K562 (cell line): Measurements from ENCODE around the gene DDX5. TPM values are rescaled to one million over a fixed set of nuclear protein-coding genes. Genes with fewer than 3 reads are reported as not detected.

Source experiments
- ASH1L ChIP-seq: fragments of 450-650 bp; IDR thresholded peaks from 2 replicates; pipeline ENCODE4 v1.6.1; 2018; ENCODE audit warnings: borderline replicate concordance, mild to moderate bottlenecking, low read depth; ENCODE audit not compliant: partially characterized antibody
- DIDO1 ChIP-seq: fragments of 450-650 bp; IDR thresholded peaks from 2 replicates; pipeline ENCODE4 v1.6.1; 2016; ENCODE audit warnings: low read depth, missing biosample characterization, missing genetic modification characterization
- HNRNPLL ChIP-seq: fragments of 200-400 bp; formaldehyde crosslinking; IDR thresholded peaks from 2 replicates; pipeline ENCODE4 v1.6.1; 2017; ENCODE audit warnings: low read length, low read depth, mild to moderate bottlenecking; ENCODE audit not compliant: poor library complexity, severe bottlenecking
- MCM3 ChIP-seq: fragments of 450-650 bp; IDR thresholded peaks from 2 replicates; pipeline ENCODE4 v1.6.1; 2016
- SRSF9 ChIP-seq: fragments of 200-400 bp; formaldehyde crosslinking; IDR thresholded peaks from 2 replicates; pipeline ENCODE4 v1.6.1; 2017; ENCODE audit warnings: low read depth, low read length, borderline replicate concordance
- TAL1 ChIP-seq: fragments of 450-650 bp; IDR thresholded peaks from 2 replicates; pipeline ENCODE4 v1.6.1; 2016; ENCODE audit warnings: mild to moderate bottlenecking
- ZNF140 ChIP-seq: fragments of 250-450 bp; sonication (Bioruptor Pico); IDR thresholded peaks from 2 replicates; pipeline ENCODE4 v1.8.0; 2021; ENCODE audit warnings: moderate library complexity, mild to moderate bottlenecking, inconsistent platforms
- ZNF212 ChIP-seq: fragments of 450-650 bp; formaldehyde crosslinking; IDR thresholded peaks from 2 replicates; pipeline ENCODE4 v1.4.0; 2020; ENCODE audit warnings: mild to moderate bottlenecking
- polyA plus RNA-seq, 8 experiments: library from polyadenylated mRNA; depleted of rRNA in 4 of 8; stranded (reverse) in 5 of 8; unstranded in 3 of 8; fragments of >200 nt; fragmentation: Nextera tagmentation in 2 of 8; fragmentation: Illumina TruSeq in 1 of 8; extraction: Ambion mirVana in 2 of 8; extraction: Trizol in 1 of 8; gene quantifications; 2 replicates each; pipeline versions ENCODE4 v1.2.1 to v1.2.3, GENCODE V29; 2011 to 2014; ENCODE audit warnings: inconsistent platforms in 1 of 8, missing spikeins in 1 of 8
- total RNA-seq, 7 experiments: library from RNA; depleted of rRNA in 6 of 7; stranded (reverse); fragments of >200 nt in 6 of 7; fragmentation: Illumina TruSeq in 2 of 7; extraction: Trizol in 2 of 7; gene quantifications; 2 replicates each; pipeline versions ENCODE4 v1.2.1 to v1.2.3, GENCODE V29; 2011 to 2021; ENCODE audit warnings: low replicate concordance in 1 of 7
- TF ChIP-seq, protein P1 (sequence below): fragments of 450-650 bp; formaldehyde crosslinking; conservative IDR thresholded peaks from 2 replicates; pipeline ENCODE4 v1.4.0; 2022; ENCODE audit warnings: mild to moderate bottlenecking, missing genetic modification characterization
- TF ChIP-seq, protein P2 (sequence below): sonication (generic); formaldehyde crosslinking; IDR thresholded peaks from 2 replicates; pipeline ENCODE4 v1.8.0; 2022; ENCODE audit warnings: mild to moderate bottlenecking, missing genetic modification reagents
- TF ChIP-seq, protein P3 (sequence below), 2 experiments: fragments of 450-650 bp in 1 of 2; IDR thresholded peaks; 2 replicates each; pipeline ENCODE4 v1.6.1; 2011 to 2017; ENCODE audit warnings: low read depth in 2 of 2, antibody characterized with exemption in 1 of 2, borderline replicate concordance in 1 of 2, low read length in 1 of 2, mild to moderate bottlenecking in 1 of 2, mixed read lengths in 1 of 2; ENCODE audit not compliant: control insufficient read depth in 1 of 2
- TF ChIP-seq, protein P4 (sequence below): sonication (generic); formaldehyde crosslinking; IDR thresholded peaks from 2 replicates; pipeline ENCODE4 v1.4.0; 2020; ENCODE audit warnings: mild to moderate bottlenecking, missing genetic modification reagents
- TF ChIP-seq, protein P5 (sequence below): fragments of 250-450 bp; sonication (Bioruptor Pico); IDR thresholded peaks from 2 replicates; pipeline ENCODE4 v1.4.0; 2020; ENCODE audit warnings: mild to moderate bottlenecking, moderate library complexity
- TF ChIP-seq, protein P6 (sequence below): fragments of 250-450 bp; sonication (Bioruptor Pico); IDR thresholded peaks from 2 replicates; pipeline ENCODE4 v1.8.0; 2022; ENCODE audit warnings: inconsistent platforms
- TF ChIP-seq, protein P7 (sequence below): sonication (generic); formaldehyde crosslinking; IDR thresholded peaks from 2 replicates; pipeline ENCODE4 v1.8.0; 2022; ENCODE audit warnings: missing genetic modification reagents, mild to moderate bottlenecking, moderate library complexity, borderline replicate concordance

Gene DDX5
- total and polyA plus RNA-seq, 9 of the 15 experiments (the other 6 are each of a cell fraction or from before 2014, with no cell fraction given) = 306 to 1,639 (median 604) TPM

DNA sequence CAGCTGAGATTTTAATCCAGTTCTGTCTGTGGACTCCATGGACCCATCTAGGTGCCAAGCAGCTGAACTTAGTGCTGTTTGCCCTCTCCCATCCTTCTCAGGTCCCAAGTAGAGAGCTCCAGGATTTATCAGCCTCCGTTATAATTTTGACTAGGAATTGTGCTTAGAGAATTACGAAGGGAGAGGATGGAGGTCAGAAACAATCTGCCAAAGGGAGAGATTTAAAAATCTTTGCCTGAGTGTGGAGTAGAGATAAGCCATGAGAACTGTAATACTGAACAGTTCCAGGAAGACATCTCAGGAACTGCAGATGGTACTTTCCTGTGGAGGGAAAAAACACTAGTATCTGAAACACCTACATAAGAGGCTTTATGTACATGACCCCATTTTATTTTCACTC, 27.7 kb upstream of the DDX5 start (continued):
- TF ChIP-seq, protein P1, sequence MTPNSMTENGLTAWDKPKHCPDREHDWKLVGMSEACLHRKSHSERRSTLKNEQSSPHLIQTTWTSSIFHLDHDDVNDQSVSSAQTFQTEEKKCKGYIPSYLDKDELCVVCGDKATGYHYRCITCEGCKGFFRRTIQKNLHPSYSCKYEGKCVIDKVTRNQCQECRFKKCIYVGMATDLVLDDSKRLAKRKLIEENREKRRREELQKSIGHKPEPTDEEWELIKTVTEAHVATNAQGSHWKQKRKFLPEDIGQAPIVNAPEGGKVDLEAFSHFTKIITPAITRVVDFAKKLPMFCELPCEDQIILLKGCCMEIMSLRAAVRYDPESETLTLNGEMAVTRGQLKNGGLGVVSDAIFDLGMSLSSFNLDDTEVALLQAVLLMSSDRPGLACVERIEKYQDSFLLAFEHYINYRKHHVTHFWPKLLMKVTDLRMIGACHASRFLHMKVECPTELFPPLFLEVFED (CRISPR knock-in tag) = no peak
- TF ChIP-seq ASH1L (no peak), DIDO1 (no peak), MCM3 (no peak), SRSF9 (no peak), HNRNPLL (no peak), ZNF140 (no peak), TAL1 (peak; percentile 94), ZNF212 (CRISPR knock-in tag) (no peak)
- TF ChIP-seq, protein P2, sequence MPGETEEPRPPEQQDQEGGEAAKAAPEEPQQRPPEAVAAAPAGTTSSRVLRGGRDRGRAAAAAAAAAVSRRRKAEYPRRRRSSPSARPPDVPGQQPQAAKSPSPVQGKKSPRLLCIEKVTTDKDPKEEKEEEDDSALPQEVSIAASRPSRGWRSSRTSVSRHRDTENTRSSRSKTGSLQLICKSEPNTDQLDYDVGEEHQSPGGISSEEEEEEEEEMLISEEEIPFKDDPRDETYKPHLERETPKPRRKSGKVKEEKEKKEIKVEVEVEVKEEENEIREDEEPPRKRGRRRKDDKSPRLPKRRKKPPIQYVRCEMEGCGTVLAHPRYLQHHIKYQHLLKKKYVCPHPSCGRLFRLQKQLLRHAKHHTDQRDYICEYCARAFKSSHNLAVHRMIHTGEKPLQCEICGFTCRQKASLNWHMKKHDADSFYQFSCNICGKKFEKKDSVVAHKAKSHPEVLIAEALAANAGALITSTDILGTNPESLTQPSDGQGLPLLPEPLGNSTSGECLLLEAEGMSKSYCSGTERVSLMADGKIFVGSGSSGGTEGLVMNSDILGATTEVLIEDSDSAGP (CRISPR knock-in tag) = no peak
- TF ChIP-seq, protein P3, sequence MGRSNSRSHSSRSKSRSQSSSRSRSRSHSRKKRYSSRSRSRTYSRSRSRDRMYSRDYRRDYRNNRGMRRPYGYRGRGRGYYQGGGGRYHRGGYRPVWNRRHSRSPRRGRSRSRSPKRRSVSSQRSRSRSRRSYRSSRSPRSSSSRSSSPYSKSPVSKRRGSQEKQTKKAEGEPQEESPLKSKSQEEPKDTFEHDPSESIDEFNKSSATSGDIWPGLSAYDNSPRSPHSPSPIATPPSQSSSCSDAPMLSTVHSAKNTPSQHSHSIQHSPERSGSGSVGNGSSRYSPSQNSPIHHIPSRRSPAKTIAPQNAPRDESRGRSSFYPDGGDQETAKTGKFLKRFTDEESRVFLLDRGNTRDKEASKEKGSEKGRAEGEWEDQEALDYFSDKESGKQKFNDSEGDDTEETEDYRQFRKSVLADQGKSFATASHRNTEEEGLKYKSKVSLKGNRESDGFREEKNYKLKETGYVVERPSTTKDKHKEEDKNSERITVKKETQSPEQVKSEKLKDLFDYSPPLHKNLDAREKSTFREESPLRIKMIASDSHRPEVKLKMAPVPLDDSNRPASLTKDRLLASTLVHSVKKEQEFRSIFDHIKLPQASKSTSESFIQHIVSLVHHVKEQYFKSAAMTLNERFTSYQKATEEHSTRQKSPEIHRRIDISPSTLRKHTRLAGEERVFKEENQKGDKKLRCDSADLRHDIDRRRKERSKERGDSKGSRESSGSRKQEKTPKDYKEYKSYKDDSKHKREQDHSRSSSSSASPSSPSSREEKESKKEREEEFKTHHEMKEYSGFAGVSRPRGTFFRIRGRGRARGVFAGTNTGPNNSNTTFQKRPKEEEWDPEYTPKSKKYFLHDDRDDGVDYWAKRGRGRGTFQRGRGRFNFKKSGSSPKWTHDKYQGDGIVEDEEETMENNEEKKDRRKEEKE (IDR thresholded peaks at IDR 0.05; ENCODE audit: borderline replicate concordance in 1 of 2, control insufficient read depth in 1 of 2, low read depth in 2 of 2, low read length in 1 of 2) = no peak
- TF ChIP-seq, protein P4, sequence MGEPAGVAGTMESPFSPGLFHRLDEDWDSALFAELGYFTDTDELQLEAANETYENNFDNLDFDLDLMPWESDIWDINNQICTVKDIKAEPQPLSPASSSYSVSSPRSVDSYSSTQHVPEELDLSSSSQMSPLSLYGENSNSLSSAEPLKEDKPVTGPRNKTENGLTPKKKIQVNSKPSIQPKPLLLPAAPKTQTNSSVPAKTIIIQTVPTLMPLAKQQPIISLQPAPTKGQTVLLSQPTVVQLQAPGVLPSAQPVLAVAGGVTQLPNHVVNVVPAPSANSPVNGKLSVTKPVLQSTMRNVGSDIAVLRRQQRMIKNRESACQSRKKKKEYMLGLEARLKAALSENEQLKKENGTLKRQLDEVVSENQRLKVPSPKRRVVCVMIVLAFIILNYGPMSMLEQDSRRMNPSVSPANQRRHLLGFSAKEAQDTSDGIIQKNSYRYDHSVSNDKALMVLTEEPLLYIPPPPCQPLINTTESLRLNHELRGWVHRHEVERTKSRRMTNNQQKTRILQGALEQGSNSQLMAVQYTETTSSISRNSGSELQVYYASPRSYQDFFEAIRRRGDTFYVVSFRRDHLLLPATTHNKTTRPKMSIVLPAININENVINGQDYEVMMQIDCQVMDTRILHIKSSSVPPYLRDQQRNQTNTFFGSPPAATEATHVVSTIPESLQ (CRISPR knock-in tag) = no peak
- TF ChIP-seq, protein P5, sequence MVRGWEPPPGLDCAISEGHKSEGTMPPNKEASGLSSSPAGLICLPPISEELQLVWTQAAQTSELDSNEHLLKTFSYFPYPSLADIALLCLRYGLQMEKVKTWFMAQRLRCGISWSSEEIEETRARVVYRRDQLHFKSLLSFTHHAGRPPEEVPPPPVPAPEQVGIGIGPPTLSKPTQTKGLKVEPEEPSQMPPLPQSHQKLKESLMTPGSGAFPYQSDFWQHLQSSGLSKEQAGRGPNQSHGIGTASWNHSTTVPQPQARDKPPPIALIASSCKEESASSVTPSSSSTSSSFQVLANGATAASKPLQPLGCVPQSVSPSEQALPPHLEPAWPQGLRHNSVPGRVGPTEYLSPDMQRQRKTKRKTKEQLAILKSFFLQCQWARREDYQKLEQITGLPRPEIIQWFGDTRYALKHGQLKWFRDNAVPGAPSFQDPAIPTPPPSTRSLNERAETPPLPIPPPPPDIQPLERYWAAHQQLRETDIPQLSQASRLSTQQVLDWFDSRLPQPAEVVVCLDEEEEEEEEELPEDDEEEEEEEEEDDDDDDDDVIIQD (CRISPR knock-in tag) = no peak
- TF ChIP-seq, protein P6, sequence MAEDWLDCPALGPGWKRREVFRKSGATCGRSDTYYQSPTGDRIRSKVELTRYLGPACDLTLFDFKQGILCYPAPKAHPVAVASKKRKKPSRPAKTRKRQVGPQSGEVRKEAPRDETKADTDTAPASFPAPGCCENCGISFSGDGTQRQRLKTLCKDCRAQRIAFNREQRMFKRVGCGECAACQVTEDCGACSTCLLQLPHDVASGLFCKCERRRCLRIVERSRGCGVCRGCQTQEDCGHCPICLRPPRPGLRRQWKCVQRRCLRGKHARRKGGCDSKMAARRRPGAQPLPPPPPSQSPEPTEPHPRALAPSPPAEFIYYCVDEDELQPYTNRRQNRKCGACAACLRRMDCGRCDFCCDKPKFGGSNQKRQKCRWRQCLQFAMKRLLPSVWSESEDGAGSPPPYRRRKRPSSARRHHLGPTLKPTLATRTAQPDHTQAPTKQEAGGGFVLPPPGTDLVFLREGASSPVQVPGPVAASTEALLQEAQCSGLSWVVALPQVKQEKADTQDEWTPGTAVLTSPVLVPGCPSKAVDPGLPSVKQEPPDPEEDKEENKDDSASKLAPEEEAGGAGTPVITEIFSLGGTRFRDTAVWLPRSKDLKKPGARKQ = no peak
- TF ChIP-seq, protein P7, sequence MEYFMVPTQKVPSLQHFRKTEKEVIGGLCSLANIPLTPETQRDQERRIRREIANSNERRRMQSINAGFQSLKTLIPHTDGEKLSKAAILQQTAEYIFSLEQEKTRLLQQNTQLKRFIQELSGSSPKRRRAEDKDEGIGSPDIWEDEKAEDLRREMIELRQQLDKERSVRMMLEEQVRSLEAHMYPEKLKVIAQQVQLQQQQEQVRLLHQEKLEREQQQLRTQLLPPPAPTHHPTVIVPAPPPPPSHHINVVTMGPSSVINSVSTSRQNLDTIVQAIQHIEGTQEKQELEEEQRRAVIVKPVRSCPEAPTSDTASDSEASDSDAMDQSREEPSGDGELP = no peak
